T-helper 17 cell (primary cell): ENCODE data around the gene TTLL1. TPM values are rescaled to one million over a fixed set of nuclear protein-coding genes. Genes with fewer than 3 reads are reported as not detected.
A peak's percentile ranks its signal among the peaks of the same experiment; 100 is the strongest.
"Not testable (repeated sequence)": the region's sequence is repeated elsewhere in the genome, so short reads cannot be mapped to it uniquely, and the experiment has no call there.

ENCODE experiments used
- ATAC-seq: fragments of 150-1000 bp; cut with Tn5 transposase; 2 replicates; pipeline ENCODE4 v1.10.0; 2021; ENCODE audit warnings: mild to moderate bottlenecking, moderate library complexity
- DNase-seq, 3 donors: peaks; one replicate each; pipeline versions ENCODE4 v3.0.0 to v3.0.0-alpha.2; 2020 to 2021
- H3K9me3 ChIP-seq: one replicate; pipeline ENCODE4 v1.7.0; 2013; ENCODE audit warnings: low read length, mild to moderate bottlenecking; ENCODE audit not compliant: control insufficient read depth, poor library complexity, severe bottlenecking
- H3K27ac Mint-ChIP-seq: one replicate; pipeline ENCODE4 v1.8.0; 2022; ENCODE audit warnings: mild to moderate bottlenecking, moderate library complexity, mixed read lengths
- H3K27me3 Mint-ChIP-seq: one replicate; pipeline ENCODE4 v1.8.0; 2022; ENCODE audit warnings: mixed read lengths
- H3K36me3 Mint-ChIP-seq: one replicate; pipeline ENCODE4 v1.8.0; 2022; ENCODE audit warnings: low read depth, mixed read lengths
- H3K4me1 Mint-ChIP-seq: one replicate; pipeline ENCODE4 v1.8.0; 2022; ENCODE audit warnings: mild to moderate bottlenecking, mixed read lengths
- H3K4me3 Mint-ChIP-seq: one replicate; pipeline ENCODE4 v1.8.0; 2022; ENCODE audit warnings: mild to moderate bottlenecking, moderate library complexity, mixed read lengths
- total RNA-seq, 4 donors: library from RNA in 2 of 4; stranded (reverse) in 2 of 4; gene quantifications; one replicate each; pipeline ENCODE4 v1.2.3 and lab custom pipeline; 2022 to 2026

The TTLL1 gene
- total RNA-seq, 2 donors from 2014 or later: 3.3 to 5.9 TPM

DNA sequence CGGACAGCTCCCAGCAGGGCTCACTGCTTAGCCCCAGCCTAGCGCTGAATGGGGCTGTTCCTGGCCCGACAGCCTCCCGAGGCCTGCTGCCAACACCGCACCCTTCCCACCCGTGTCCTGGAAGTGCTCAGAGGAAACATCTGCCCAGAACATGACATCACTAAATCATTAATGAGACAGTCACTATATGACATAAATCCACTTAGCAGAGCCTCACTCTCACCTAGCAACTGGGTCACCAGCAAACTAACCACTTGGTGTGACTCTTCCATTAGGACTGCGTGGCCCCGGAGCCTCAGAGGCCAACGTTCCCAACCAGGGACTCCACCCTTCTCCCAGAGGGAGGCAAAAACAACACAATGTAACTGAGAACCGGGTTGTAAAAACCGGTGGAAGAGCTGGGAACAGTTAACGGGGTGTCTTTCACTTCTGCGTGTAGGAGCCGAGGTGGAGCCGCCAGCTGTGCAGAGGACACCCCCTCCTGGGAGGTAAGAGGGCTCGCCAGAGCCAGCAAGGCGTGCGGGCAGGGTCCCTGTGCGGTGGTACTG is 52.8 kb downstream of the TTLL1 start:
- Mint-ChIP-seq H3K4me1 (peaks cover 3% of the 10 kb centered on the region), H3K36me3 (no peaks in the 10 kb centered on the region), H3K27ac (no peak overlapping the region), H3K4me3 (no peak overlapping the region), H3K27me3 (no peaks in the 10 kb centered on the region)
- H3K9me3 ChIP-seq: no peaks in the 10 kb centered on the region
- ATAC-seq (no peak), DNase-seq (no peak)

DNA sequence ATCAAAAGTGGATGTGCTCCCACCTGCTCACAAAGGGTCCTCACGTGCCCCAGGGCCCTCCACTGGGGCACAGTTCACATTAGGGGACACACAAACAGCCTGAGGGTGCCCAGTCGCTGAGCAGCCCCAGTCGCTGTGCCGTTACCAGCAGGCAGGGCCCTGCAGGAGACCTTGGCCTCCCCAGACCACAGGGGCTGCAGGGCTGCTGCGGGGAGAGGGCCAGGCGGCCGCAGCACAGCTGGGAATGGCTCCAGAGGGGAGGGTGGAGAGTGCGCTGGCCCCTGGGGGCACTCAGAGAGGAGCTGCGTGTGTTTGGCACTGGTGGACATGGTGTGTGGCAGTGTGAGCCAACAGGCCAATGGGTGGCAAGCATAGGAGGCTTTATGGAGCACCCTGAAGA is 53.9 kb downstream of the TTLL1 start:
- H3K36me3 Mint-ChIP-seq: no peaks in the 10 kb centered on the region
- peaks cover 7% of the 10 kb centered on the region for H3K4me1 Mint-ChIP-seq
- ATAC-seq (no peak), DNase-seq (no peak)
- H3K27ac Mint-ChIP-seq: no peak overlapping the region
- H3K4me3 Mint-ChIP-seq: no peak overlapping the region
- H3K9me3 ChIP-seq: no peaks in the 10 kb centered on the region
- no peaks in the 10 kb centered on the region for H3K27me3 Mint-ChIP-seq

GRCh38 chr22:43031617-43032016 is 57.6 kb downstream of the TTLL1 start:
- Mint-ChIP-seq H3K4me3 (no peak overlapping the region), H3K27ac (no peak overlapping the region), H3K27me3 (no peaks in the 10 kb centered on the region), H3K4me1 (peaks cover 8% of the 10 kb centered on the region), H3K36me3 (no peaks in the 10 kb centered on the region)
- no peak for ATAC-seq
- no peak for DNase-seq
- no peaks in the 10 kb centered on the region for H3K9me3 ChIP-seq

DNA sequence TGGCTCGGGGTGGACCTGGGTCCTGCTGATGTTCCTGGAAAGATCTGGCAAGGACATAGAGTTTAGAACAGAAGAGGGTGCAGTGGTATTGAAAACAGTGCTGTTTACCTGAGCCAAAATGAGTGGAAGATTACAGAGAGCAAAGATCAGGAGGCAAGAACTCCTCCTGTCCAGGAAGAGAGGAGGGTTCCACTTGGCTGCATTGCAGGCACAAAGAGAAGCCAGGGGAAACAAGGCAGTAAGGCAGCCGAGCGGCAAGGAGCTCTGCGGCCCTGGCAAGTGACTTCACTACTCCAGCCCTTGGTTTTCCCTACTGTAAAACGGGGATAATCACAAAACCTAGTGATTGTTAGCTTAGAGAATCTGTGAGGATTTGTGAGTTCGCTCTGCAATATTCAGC is 70.6 kb downstream of the TTLL1 start:
- no peak for ATAC-seq
- Mint-ChIP-seq H3K36me3 (no peaks in the 10 kb centered on the region), H3K4me3 (no peak overlapping the region), H3K27me3 (no peaks in the 10 kb centered on the region), H3K4me1 (peaks cover 13% of the 10 kb centered on the region), H3K27ac (no peak overlapping the region)
- no peak for DNase-seq
- no peaks in the 10 kb centered on the region for H3K9me3 ChIP-seq

GRCh38 chr22:43017525-43018460 is 71.4 kb downstream of the TTLL1 start:
- Mint-ChIP-seq H3K4me3 (peak overlapping the region; percentile 62), H3K36me3 (no peaks in the 10 kb centered on the region), H3K27ac (peak overlapping the region; percentile 16), H3K4me1 (peaks cover 19% of the 10 kb centered on the region), H3K27me3 (no peaks in the 10 kb centered on the region)
- ATAC-seq (no peak), DNase-seq (no peak)
- H3K9me3 ChIP-seq: no peaks in the 10 kb centered on the region

- not testable (repeated sequence) for H3K36me3 Mint-ChIP-seq, DNase-seq, H3K9me3 ChIP-seq, H3K27me3 Mint-ChIP-seq, ATAC-seq
- Mint-ChIP-seq H3K27ac (peak overlapping the region; percentile 94), H3K4me1 (peaks cover 23% of the 10 kb centered on the region), H3K4me3 (peak overlapping the region; percentile 98)
Measured at GRCh38 chr22:43016150-43016549, 73.0 kb downstream of the TTLL1 start.

- H3K4me3 Mint-ChIP-seq: peak overlapping the region; percentile 98
- no peak for ATAC-seq
Measured at GRCh38 chr22:43015677-43016042, 73.5 kb downstream of the TTLL1 start.

DNA sequence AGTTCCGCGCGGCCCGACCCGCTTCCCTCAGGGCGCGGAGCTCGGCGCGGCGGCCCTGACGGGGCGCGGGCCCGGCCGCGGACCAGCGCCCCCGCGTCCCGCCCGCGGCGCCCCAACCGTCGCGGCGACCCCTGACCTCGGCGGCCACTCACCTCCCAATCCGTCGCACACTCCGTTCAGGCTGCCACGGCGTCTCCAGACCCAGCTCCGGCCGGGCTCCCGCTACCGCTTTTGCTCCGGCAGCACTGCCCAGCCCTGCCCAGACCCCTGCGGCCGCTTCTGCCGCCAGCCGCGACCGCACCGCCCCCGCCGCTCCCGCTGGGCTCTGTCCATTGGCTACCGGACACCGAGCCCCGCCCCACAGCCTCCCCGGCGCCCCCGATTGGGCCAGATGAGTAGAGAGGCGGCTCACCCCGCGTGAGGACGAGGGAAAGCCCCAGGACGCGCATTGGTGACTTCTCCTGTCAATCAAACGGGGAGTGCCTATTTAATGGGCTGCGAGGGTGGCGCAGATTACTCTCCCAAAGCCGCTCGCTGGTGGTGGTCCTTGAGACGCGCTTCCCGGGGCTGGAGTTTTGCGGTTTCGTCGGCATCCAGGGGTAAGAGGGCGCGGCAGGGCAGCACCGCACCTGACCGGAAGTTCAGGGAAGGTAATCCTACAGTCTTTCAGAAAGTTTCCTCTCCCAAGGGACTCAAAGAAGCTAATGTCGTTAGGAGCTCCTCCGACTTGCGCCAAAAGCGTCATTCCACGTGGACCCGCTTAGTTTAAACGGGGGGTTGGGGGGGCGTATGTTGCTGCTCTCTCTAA is 74.1 kb downstream of the TTLL1 start, which contains the start of gene PACSIN2:
Gene PACSIN2 (minus strand): TSS at position 281 of the 808 bp plus-strand sequence. CDS start 103,069 bp downstream, outside the sequence.
- peaks cover 23% of the 10 kb centered on the region for H3K4me1 Mint-ChIP-seq
- peak within 1 kb of the TSS; percentile 98 for H3K4me3 Mint-ChIP-seq
- H3K27me3 Mint-ChIP-seq: no peaks in the 10 kb centered on the region
- no peaks in the 10 kb centered on the region for H3K36me3 Mint-ChIP-seq
- DNase-seq (peak; percentile 97 to 99 (median 98)), ATAC-seq (peak; percentile 98)
- no peaks in the 10 kb centered on the region for H3K9me3 ChIP-seq
- H3K27ac Mint-ChIP-seq: peak within 1 kb of the TSS; percentile 94

More at GRCh38 chr22:43015677-43016042, 73.5 kb downstream of the TTLL1 start:
- Mint-ChIP-seq H3K4me1 (peaks cover 23% of the 10 kb centered on the region), H3K27me3 (no peaks in the 10 kb centered on the region), H3K27ac (peak overlapping the region; percentile 94), H3K36me3 (no peaks in the 10 kb centered on the region)
- no peak for DNase-seq
- H3K9me3 ChIP-seq: no peaks in the 10 kb centered on the region

- Mint-ChIP-seq H3K4me1 (peaks cover 23% of the 10 kb centered on the region), H3K36me3 (no peaks in the 10 kb centered on the region), H3K27me3 (no peaks in the 10 kb centered on the region), H3K4me3 (peak overlapping the region; percentile 98), H3K27ac (peak overlapping the region; percentile 94)
- H3K9me3 ChIP-seq: no peaks in the 10 kb centered on the region
- peak; percentile 14 for ATAC-seq
- DNase-seq: peak in 2 of 3 donors; percentile 47 to 55
Measured at GRCh38 chr22:43014316-43014868, 74.8 kb downstream of the TTLL1 start.

- H3K27ac Mint-ChIP-seq: peak overlapping the region; percentile 94
- H3K36me3 Mint-ChIP-seq: no peaks in the 10 kb centered on the region
- ATAC-seq (peak; percentile 52), DNase-seq (peak in 2 of 3 donors; percentile 23 to 40)
- peaks cover 23% of the 10 kb centered on the region for H3K4me1 Mint-ChIP-seq
- H3K4me3 Mint-ChIP-seq: peak overlapping the region; percentile 98
- H3K27me3 Mint-ChIP-seq: no peaks in the 10 kb centered on the region
- no peaks in the 10 kb centered on the region for H3K9me3 ChIP-seq
Measured at GRCh38 chr22:43013355-43014315, 75.6 kb downstream of the TTLL1 start.

DNA sequence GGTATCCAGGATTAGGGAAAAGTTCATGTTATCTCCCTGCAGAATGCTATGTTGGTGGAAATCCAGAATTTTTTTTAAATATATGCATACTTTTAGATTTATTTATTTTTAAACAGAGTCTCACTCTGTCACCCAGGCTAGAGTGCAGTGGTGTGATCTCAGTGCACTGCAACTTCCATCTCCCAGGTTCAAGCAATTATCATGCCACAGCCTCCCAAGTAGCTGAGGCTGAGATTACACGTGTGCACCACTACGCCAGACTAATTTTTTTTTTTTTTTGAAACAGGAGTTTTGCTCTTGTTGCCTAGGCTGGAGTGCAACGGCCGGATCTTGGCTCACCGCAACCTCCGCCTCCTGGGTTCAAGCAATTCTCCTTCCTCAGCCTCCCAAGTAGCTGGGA is 76.8 kb downstream of the TTLL1 start:
- DNase-seq (no peak), ATAC-seq (no peak)
- H3K9me3 ChIP-seq: no peaks in the 10 kb centered on the region
- Mint-ChIP-seq H3K4me3 (no peak overlapping the region), H3K36me3 (no peaks in the 10 kb centered on the region), H3K4me1 (peaks cover 24% of the 10 kb centered on the region), H3K27ac (peak overlapping the region; percentile 94), H3K27me3 (no peaks in the 10 kb centered on the region)

DNA sequence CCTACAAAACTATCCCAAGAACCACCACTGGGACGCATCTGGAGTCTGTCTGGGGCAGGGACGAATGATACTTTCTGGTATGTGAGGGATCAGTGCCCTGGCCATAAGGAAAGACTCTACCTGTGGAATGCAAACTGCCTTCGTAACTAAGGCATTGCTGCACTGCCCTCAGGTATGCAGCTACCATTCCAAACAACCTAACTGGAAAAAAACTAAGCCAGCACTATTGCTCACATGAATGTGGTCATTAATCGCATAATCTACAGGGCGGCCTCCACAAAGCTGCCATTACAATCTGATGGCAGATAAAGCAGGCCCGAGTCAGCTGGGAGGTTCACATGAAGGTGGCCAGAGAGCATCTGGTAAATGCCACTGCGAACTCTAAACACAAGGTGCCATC is 78.1 kb downstream of the TTLL1 start:
- Mint-ChIP-seq H3K4me3 (no peak overlapping the region), H3K27ac (no peak overlapping the region), H3K27me3 (no peaks in the 10 kb centered on the region), H3K4me1 (peaks cover 36% of the 10 kb centered on the region), H3K36me3 (no peaks in the 10 kb centered on the region)
- DNase-seq: no peak
- no peak for ATAC-seq
- no peaks in the 10 kb centered on the region for H3K9me3 ChIP-seq
